H9 (cell line): Measurements from ENCODE around the gene BCAS1. TPM values are rescaled to one million over a fixed set of nuclear protein-coding genes. Genes with fewer than 3 reads are reported as not detected.

ENCODE experiments used
- DNase-seq: peaks from one replicate; pipeline ENCODE4 v3.0.0-alpha.2; 2017
- H2AFZ ChIP-seq: one replicate; pipeline ENCODE4 v1.6.1; 2013; ENCODE audit warnings: mild to moderate bottlenecking, low read length, control low read depth, moderate library complexity
- H2AK5ac ChIP-seq: 2 replicates; pipeline ENCODE4 v1.6.1; 2013; ENCODE audit warnings: low read length, control low read depth, mixed read lengths; ENCODE audit not compliant: insufficient read length
- H2BK120ac ChIP-seq: one replicate; pipeline ENCODE4 v1.6.1; 2013; ENCODE audit warnings: low read depth, mild to moderate bottlenecking, low read length, control low read depth, inconsistent platforms; ENCODE audit not compliant: poor library complexity, severe bottlenecking
- H2BK12ac ChIP-seq: 2 replicates; pipeline ENCODE4 v1.6.1; 2013; ENCODE audit warnings: low read length, control low read depth, mixed read lengths, low read depth; ENCODE audit not compliant: insufficient read length
- H2BK15ac ChIP-seq: 2 replicates; pipeline ENCODE4 v1.6.1; 2013; ENCODE audit warnings: low read depth, low read length, control low read depth
- H2BK20ac ChIP-seq: one replicate; pipeline ENCODE4 v1.6.1; 2013; ENCODE audit warnings: low read depth, mild to moderate bottlenecking, low read length, control low read depth, inconsistent platforms; ENCODE audit not compliant: poor library complexity, severe bottlenecking
- H2BK5ac ChIP-seq: 2 replicates; pipeline ENCODE4 v1.6.1; 2013; ENCODE audit warnings: low read length, control low read depth, mixed read lengths; ENCODE audit not compliant: insufficient read length
- H3K14ac ChIP-seq: 2 replicates; pipeline ENCODE4 v1.6.1; 2013; ENCODE audit warnings: low read length, control low read depth; ENCODE audit not compliant: insufficient read depth
- H3K18ac ChIP-seq: 2 replicates; pipeline ENCODE4 v1.6.1; 2013; ENCODE audit warnings: low read depth, mild to moderate bottlenecking, mixed read lengths, low read length, control low read depth; ENCODE audit not compliant: insufficient read length
- H3K23ac ChIP-seq: 2 replicates; pipeline ENCODE4 v1.6.1; 2013; ENCODE audit warnings: low read length, control low read depth, mixed read lengths, low read depth; ENCODE audit not compliant: insufficient read length
- H3K23me2 ChIP-seq: 2 replicates; pipeline ENCODE4 v1.6.1; 2013; ENCODE audit warnings: low read depth, mild to moderate bottlenecking, mixed read lengths, low read length, control low read depth; ENCODE audit not compliant: insufficient read length, poor library complexity, severe bottlenecking
- H3K27ac ChIP-seq: 2 replicates; pipeline ENCODE4 v1.5.1; 2013; ENCODE audit warnings: low read length, control low read depth, mixed read lengths, low read depth; ENCODE audit not compliant: insufficient read length
- H3K27me3 ChIP-seq: 2 replicates; pipeline ENCODE4 v1.6.1; 2013; ENCODE audit warnings: low read length, control low read depth, inconsistent platforms; ENCODE audit not compliant: insufficient read depth
- H3K4ac ChIP-seq: 2 replicates; pipeline ENCODE4 v1.6.1; 2013; ENCODE audit warnings: low read depth, mild to moderate bottlenecking, control low read depth, inconsistent platforms, low read length, moderate library complexity
- H3K4me1 ChIP-seq: 2 replicates; pipeline ENCODE4 v1.6.1; 2013; ENCODE audit warnings: low read length, control low read depth, inconsistent platforms; ENCODE audit not compliant: insufficient read depth
- H3K4me2 ChIP-seq: 2 replicates; pipeline ENCODE4 v1.6.1; 2013; ENCODE audit warnings: low read length, control low read depth, mixed read lengths; ENCODE audit not compliant: insufficient read length, insufficient read depth
- H3K56ac ChIP-seq: 2 replicates; pipeline ENCODE4 v1.6.1; 2013; ENCODE audit warnings: low read depth, mild to moderate bottlenecking, mixed read lengths, low read length, control low read depth; ENCODE audit not compliant: insufficient read length
- H3K79me1 ChIP-seq: 2 replicates; pipeline ENCODE4 v1.6.1; 2013; ENCODE audit warnings: low read depth, mild to moderate bottlenecking, moderate library complexity, low read length, control low read depth, inconsistent platforms; ENCODE audit not compliant: insufficient read depth, poor library complexity, severe bottlenecking
- H3K79me2 ChIP-seq: 2 replicates; pipeline ENCODE4 v1.6.1; 2013; ENCODE audit warnings: low read length, control low read depth, inconsistent platforms; ENCODE audit not compliant: insufficient read depth
- H3K9ac ChIP-seq: 2 replicates; pipeline ENCODE4 v1.6.1; 2013; ENCODE audit warnings: low read length, control low read depth, mixed read lengths; ENCODE audit not compliant: insufficient read length; ENCODE audit errors: extremely low read depth
- H3K9me3 ChIP-seq: one replicate; pipeline ENCODE4 v1.6.1; 2013; ENCODE audit warnings: low read depth, low read length, inconsistent platforms; ENCODE audit not compliant: control insufficient read depth
- H3T11ph ChIP-seq: one replicate; pipeline ENCODE4 v1.6.1; 2013; ENCODE audit warnings: mild to moderate bottlenecking, low read length, control low read depth, inconsistent platforms
- H4K20me1 ChIP-seq: one replicate; pipeline ENCODE4 v1.6.1; 2013; ENCODE audit not compliant: control insufficient read depth, insufficient read length, insufficient read depth
- H4K5ac ChIP-seq: 2 replicates; pipeline ENCODE4 v1.6.1; 2013; ENCODE audit warnings: low read depth, mild to moderate bottlenecking, mixed read lengths, low read length, control low read depth; ENCODE audit not compliant: insufficient read length
- H4K8ac ChIP-seq: replicated peaks from 2 replicates; pipeline ENCODE4 v1.6.1; 2013; ENCODE audit warnings: low read length, control low read depth, mixed read lengths, low read depth; ENCODE audit not compliant: insufficient read length
- H4K91ac ChIP-seq: 2 replicates; pipeline ENCODE4 v1.6.1; 2013; ENCODE audit warnings: low read depth, mild to moderate bottlenecking, moderate library complexity, mixed read lengths, low read length, control low read depth; ENCODE audit not compliant: insufficient read length
- H3K27ac Mint-ChIP-seq, 3 experiments: 2 replicates in 2 of 3; 3 replicates in 1 of 3; pipeline ENCODE4 v1.8.0; 2020 to 2021; ENCODE audit warnings: mixed read lengths in 3 of 3, mild to moderate bottlenecking in 1 of 3, moderate library complexity in 1 of 3
- H3K27me3 Mint-ChIP-seq: 2 replicates; pipeline ENCODE4 v1.8.0; 2021; ENCODE audit warnings: low read depth, mild to moderate bottlenecking, moderate library complexity, mixed read lengths
- H3K36me3 Mint-ChIP-seq, 3 experiments: 2 replicates in 2 of 3; 3 replicates in 1 of 3; pipeline ENCODE4 v1.8.0; 2020 to 2021; ENCODE audit warnings: low read depth in 3 of 3, mixed read lengths in 3 of 3; ENCODE audit not compliant: insufficient read depth in 1 of 3
- H3K4me1 Mint-ChIP-seq, 2 experiments: 2 replicates each; pipeline ENCODE4 v1.8.0; 2020; ENCODE audit warnings: mixed read lengths in 2 of 2
- H3K4me3 Mint-ChIP-seq, 2 experiments: 2 replicates in 1 of 2; 3 replicates in 1 of 2; pipeline ENCODE4 v1.8.0; 2020 to 2021; ENCODE audit warnings: mild to moderate bottlenecking in 2 of 2, mixed read lengths in 2 of 2, moderate library complexity in 1 of 2
- H3K9me3 Mint-ChIP-seq, 2 experiments: 2 replicates in 1 of 2; 3 replicates in 1 of 2; pipeline ENCODE4 v1.8.0; 2020; ENCODE audit warnings: mild to moderate bottlenecking in 2 of 2, mixed read lengths in 2 of 2, moderate library complexity in 1 of 2
- CTCF ChIP-seq: fragments of 200-600 bp; sonication (generic); conservative IDR thresholded peaks from 3 replicates; pipeline ENCODE4 v1.8.0; 2021; ENCODE audit warnings: antibody characterized with exemption, mild to moderate bottlenecking
- WGBS: extraction: QIAGEN DNeasy Blood & Tissue Kit; methylation state at CpG from one replicate; pipeline ENCODE4 v1.1.7; 2013; ENCODE audit warnings: missing lambda C conversion rate, low lambda C conversion rate, mixed read lengths; ENCODE audit not compliant: insufficient read length; ENCODE audit errors: extremely low coverage; 5-methylcytosine and 5-hydroxymethylcytosine counted together
- total RNA-seq: library from RNA; stranded (reverse); gene quantifications from 2 replicates; pipeline ENCODE4 v1.2.1, GENCODE V29; 2021

Gene BCAS1
- total RNA-seq, 1 experiment from 2014 or later: 0.15 TPM

GRCh38 chr20:54105653-54106052 lies 35.3 kb upstream of the BCAS1 start:
- Histone ChIP-seq H2BK5ac (no peak overlapping the region), H3K14ac (no peak overlapping the region), H2BK12ac (no peak overlapping the region), H4K20me1 (no peaks in the 10 kb centered on the region), H3K9me3 (no peaks in the 10 kb centered on the region), H3K23ac (no peak overlapping the region), H3K56ac (no peak overlapping the region), H3K27ac (no peak overlapping the region), H2BK120ac (no peak overlapping the region), H3K27me3 (no peaks in the 10 kb centered on the region), H3K4me2 (no peak overlapping the region), H4K8ac (no peak overlapping the region), H3K23me2 (no peaks in the 10 kb centered on the region), H3K79me2 (no peaks in the 10 kb centered on the region), H2BK20ac (no peak overlapping the region), H3K9ac (no peak overlapping the region), H3K4me1 (no peaks in the 10 kb centered on the region; the same call in 1 of the 2 replicates), H3K4ac (no peak overlapping the region), H2AK5ac (no peak overlapping the region), H4K5ac (no peak overlapping the region), H3T11ph (no peak overlapping the region), H3K79me1 (no peaks in the 10 kb centered on the region), H2BK15ac (no peak overlapping the region), H4K91ac (no peak overlapping the region), H3K18ac (no peak overlapping the region), H2AFZ (no peak overlapping the region)
- no peak for TF ChIP-seq CTCF
- no peak for DNase-seq
- Mint-ChIP-seq H3K27me3 (no peaks in the 10 kb centered on the region; the same call in 1 of the 2 replicates), H3K4me1 (peaks cover 3 to 5% of the 10 kb centered on the region in 2 experiments; a peak in 2 of 4 replicates), H3K27ac (no peak overlapping the region), H3K36me3 (no peaks in the 10 kb centered on the region), H3K4me3 (no peak overlapping the region), H3K9me3 (no peaks in the 10 kb centered on the region; a peak in 1 of 5 replicates)
- WGBS: no CpG with 5 or more reads among the region's 4 CpGs
